HEK293 (cell line): Measurements from ENCODE around the gene PRSS33.

ENCODE experiments used
- CTCF ChIA-PET: fragments of 350-600 bp; formaldehyde crosslinking; extraction: SDS; loops from one replicate; lab custom pipeline; 2021; ENCODE audit warnings: antibody characterized with exemption; lab: Yijun Ruan, JAX
- POLR2A ChIA-PET: fragments of 300-600 bp; formaldehyde crosslinking; extraction: SDS; loops from one replicate; lab custom pipeline; 2020; ENCODE audit warnings: antibody characterized with exemption, inconsistent platforms; lab: Yijun Ruan, JAX
- H3K27ac ChIP-seq: fragments of 200-500 bp; sonication (Bioruptor generic); 2 replicates; pipeline ENCODE4 v1.5.1; 2014; ENCODE audit warnings: low read depth, low read length, control low read depth, inconsistent platforms; ENCODE audit errors: extremely low read depth
- H3K36me3 ChIP-seq, 2 experiments: fragments of 200-500 bp in 1 of 2; sonication (Bioruptor generic) in 1 of 2; 1 replicate in 1 of 2; 2 replicates in 1 of 2; pipeline ENCODE4 v1.5.1; 2014 to 2017; ENCODE audit warnings: inconsistent platforms in 2 of 2, low read length in 2 of 2; ENCODE audit not compliant: control insufficient read depth in 2 of 2, insufficient read depth in 1 of 2
- H3K4me1 ChIP-seq: fragments of 200-500 bp; sonication (Bioruptor generic); 2 replicates; pipeline ENCODE4 v1.5.1; 2014; ENCODE audit warnings: mild to moderate bottlenecking, low read length, inconsistent platforms; ENCODE audit not compliant: control insufficient read depth, insufficient read depth
- H3K4me3 ChIP-seq: 2 replicates; pipeline ENCODE4 v1.5.1; 2011; ENCODE audit warnings: low read depth, mild to moderate bottlenecking, control low read depth, low read length, moderate library complexity
- H3K9me3 ChIP-seq: fragments of 200-500 bp; sonication (Bioruptor generic); 2 replicates; pipeline ENCODE4 v1.5.1; 2014; ENCODE audit warnings: low read depth, low read length, inconsistent platforms; ENCODE audit not compliant: control insufficient read depth, insufficient read depth
- EGR2 ChIP-seq: fragments of 450-650 bp; formaldehyde crosslinking; IDR thresholded peaks from 2 replicates; pipeline ENCODE4 v1.5.1; 2016; ENCODE audit warnings: low read depth, missing biosample characterization, missing genetic modification characterization
- KLF1 ChIP-seq: fragments of 450-650 bp; formaldehyde crosslinking; IDR thresholded peaks from 2 replicates; pipeline ENCODE4 v1.5.1; 2016; ENCODE audit warnings: missing biosample characterization, missing genetic modification characterization
- MEIS1 ChIP-seq: sonication (generic); formaldehyde crosslinking; IDR thresholded peaks from 2 replicates; pipeline ENCODE4 v1.8.1; 2022; ENCODE audit warnings: missing genetic modification reagents, mild to moderate bottlenecking, borderline replicate concordance
- MZF1 ChIP-seq: fragments of 450-650 bp; formaldehyde crosslinking; IDR thresholded peaks from 2 replicates; pipeline ENCODE4 v1.5.1; 2017; ENCODE audit warnings: missing biosample characterization, missing genetic modification characterization, borderline replicate concordance
- PBX3 ChIP-seq: sonication (generic); formaldehyde crosslinking; IDR thresholded peaks from 2 replicates; pipeline ENCODE4 v1.8.1; 2022; ENCODE audit warnings: mild to moderate bottlenecking, moderate library complexity, missing genetic modification reagents
- SALL2 ChIP-seq: fragments of 450-650 bp; formaldehyde crosslinking; IDR thresholded peaks from 2 replicates; pipeline ENCODE4 v1.5.0; 2017; ENCODE audit warnings: missing biosample characterization, mild to moderate bottlenecking, missing genetic modification characterization, borderline replicate concordance
- TRIM28 ChIP-seq: IDR thresholded peaks from 2 replicates; pipeline ENCODE4 v1.6.1; 2011; ENCODE audit warnings: low read length, control low read depth, borderline replicate concordance
- WT1 ChIP-seq: fragments of 450-650 bp; formaldehyde crosslinking; IDR thresholded peaks from 2 replicates; pipeline ENCODE4 v1.5.1; 2016; ENCODE audit warnings: missing biosample characterization, missing genetic modification characterization
- ZBTB1 ChIP-seq: fragments of 450-650 bp; formaldehyde crosslinking; IDR thresholded peaks from 2 replicates; pipeline ENCODE4 v1.5.1; 2016; ENCODE audit warnings: missing biosample characterization, missing genetic modification characterization
- ZFHX2 ChIP-seq: fragments of 450-650 bp; formaldehyde crosslinking; conservative IDR thresholded peaks from 2 replicates; pipeline ENCODE4 v1.5.1; 2016; ENCODE audit warnings: missing biosample characterization, missing genetic modification characterization
- ZNF133 ChIP-seq: fragments of 450-650 bp; formaldehyde crosslinking; IDR thresholded peaks from 2 replicates; pipeline ENCODE4 v1.5.1; 2016; ENCODE audit warnings: missing biosample characterization, missing genetic modification characterization
- ZNF155 ChIP-seq: fragments of 450-650 bp; formaldehyde crosslinking; IDR thresholded peaks from 2 replicates; pipeline ENCODE4 v1.5.1; 2016; ENCODE audit warnings: missing biosample characterization, missing genetic modification characterization
- ZNF239 ChIP-seq: fragments of 450-650 bp; formaldehyde crosslinking; IDR thresholded peaks from 2 replicates; pipeline ENCODE4 v1.5.1; 2016; ENCODE audit warnings: missing biosample characterization, missing genetic modification characterization
- ZNF324 ChIP-seq: fragments of 450-650 bp; formaldehyde crosslinking; IDR thresholded peaks from 2 replicates; pipeline ENCODE4 v1.5.1; 2016; ENCODE audit warnings: missing biosample characterization, missing genetic modification characterization
- ZNF335 ChIP-seq: fragments of 450-650 bp; formaldehyde crosslinking; conservative IDR thresholded peaks from 2 replicates; pipeline ENCODE4 v1.5.1; 2016; ENCODE audit warnings: missing biosample characterization, missing genetic modification characterization
- ZNF366 ChIP-seq: fragments of 450-650 bp; formaldehyde crosslinking; conservative IDR thresholded peaks from 2 replicates; pipeline ENCODE4 v1.5.1; 2016; ENCODE audit warnings: missing biosample characterization, missing genetic modification characterization
- ZNF473 ChIP-seq: fragments of 450-650 bp; formaldehyde crosslinking; IDR thresholded peaks from 2 replicates; pipeline ENCODE4 v1.5.1; 2017; ENCODE audit warnings: missing biosample characterization, missing genetic modification characterization
- ZNF48 ChIP-seq: fragments of 450-650 bp; formaldehyde crosslinking; IDR thresholded peaks from 2 replicates; pipeline ENCODE4 v1.5.1; 2016; ENCODE audit warnings: missing biosample characterization, missing genetic modification characterization
- ZNF514 ChIP-seq: fragments of 450-650 bp; formaldehyde crosslinking; IDR thresholded peaks from 2 replicates; pipeline ENCODE4 v1.5.1; 2016; ENCODE audit warnings: missing biosample characterization, missing genetic modification characterization
- ZNF645 ChIP-seq: fragments of 450-650 bp; formaldehyde crosslinking; IDR thresholded peaks from 2 replicates; pipeline ENCODE4; 2016; ENCODE audit warnings: missing biosample characterization, missing genetic modification characterization
- ZNF654 ChIP-seq: fragments of 450-650 bp; formaldehyde crosslinking; IDR thresholded peaks from 2 replicates; pipeline ENCODE4 v1.5.1; 2016; ENCODE audit warnings: low read depth, missing biosample characterization, missing genetic modification characterization
- ZNF768 ChIP-seq: fragments of 450-650 bp; formaldehyde crosslinking; IDR thresholded peaks from 2 replicates; pipeline ENCODE4 v1.5.1; 2018; ENCODE audit warnings: missing biosample characterization, mild to moderate bottlenecking, missing genetic modification characterization
- ZNF830 ChIP-seq: fragments of 450-650 bp; IDR thresholded peaks from 2 replicates; pipeline ENCODE4 v1.5.0; 2018; ENCODE audit warnings: missing biosample characterization, missing genetic modification characterization, low read depth, mild to moderate bottlenecking, moderate library complexity
- ZNF843 ChIP-seq: fragments of 450-650 bp; formaldehyde crosslinking; IDR thresholded peaks from 2 replicates; pipeline ENCODE4 v1.5.1; 2016; ENCODE audit warnings: missing biosample characterization, missing genetic modification characterization
- TF ChIP-seq, protein P1 (sequence below): fragments of 450-650 bp; formaldehyde crosslinking; IDR thresholded peaks from 2 replicates; pipeline ENCODE4 v1.5.1; 2016; ENCODE audit warnings: missing biosample characterization, missing genetic modification characterization
- TF ChIP-seq, protein P2 (sequence below): fragments of 450-650 bp; formaldehyde crosslinking; IDR thresholded peaks from 2 replicates; pipeline ENCODE4 v1.5.1; 2017; ENCODE audit warnings: missing biosample characterization, missing genetic modification characterization
- TF ChIP-seq, protein P3 (sequence below): fragments of 450-650 bp; formaldehyde crosslinking; IDR thresholded peaks from 2 replicates; pipeline ENCODE4 v1.5.1; 2016; ENCODE audit warnings: missing biosample characterization, missing genetic modification characterization

The PRSS33 gene

GRCh38 chr16:2814551-2815298 lies 27.4 kb upstream of the PRSS33 start:
- no peak for TF ChIP-seq ZNF843 (tag by site-specific recombination)
- no peak for TF ChIP-seq TRIM28
- no peak for TF ChIP-seq PBX3
- TF ChIP-seq ZNF133 (tag by site-specific recombination): no peak
- TF ChIP-seq, protein P1, sequence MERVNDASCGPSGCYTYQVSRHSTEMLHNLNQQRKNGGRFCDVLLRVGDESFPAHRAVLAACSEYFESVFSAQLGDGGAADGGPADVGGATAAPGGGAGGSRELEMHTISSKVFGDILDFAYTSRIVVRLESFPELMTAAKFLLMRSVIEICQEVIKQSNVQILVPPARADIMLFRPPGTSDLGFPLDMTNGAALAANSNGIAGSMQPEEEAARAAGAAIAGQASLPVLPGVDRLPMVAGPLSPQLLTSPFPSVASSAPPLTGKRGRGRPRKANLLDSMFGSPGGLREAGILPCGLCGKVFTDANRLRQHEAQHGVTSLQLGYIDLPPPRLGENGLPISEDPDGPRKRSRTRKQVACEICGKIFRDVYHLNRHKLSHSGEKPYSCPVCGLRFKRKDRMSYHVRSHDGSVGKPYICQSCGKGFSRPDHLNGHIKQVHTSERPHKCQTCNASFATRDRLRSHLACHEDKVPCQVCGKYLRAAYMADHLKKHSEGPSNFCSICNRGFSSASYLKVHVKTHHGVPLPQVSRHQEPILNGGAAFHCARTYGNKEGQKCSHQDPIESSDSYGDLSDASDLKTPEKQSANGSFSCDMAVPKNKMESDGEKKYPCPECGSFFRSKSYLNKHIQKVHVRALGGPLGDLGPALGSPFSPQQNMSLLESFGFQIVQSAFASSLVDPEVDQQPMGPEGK (tag by site-specific recombination): no peak
- no peak for TF ChIP-seq ZNF48 (tag by site-specific recombination)
- TF ChIP-seq ZNF239: no peak
- TF ChIP-seq ZNF155 (tag by site-specific recombination): no peak
- TF ChIP-seq ZNF473 (tag by site-specific recombination): no peak
- TF ChIP-seq ZNF324 (tag by site-specific recombination): no peak
- no peak for TF ChIP-seq MZF1
- TF ChIP-seq ZNF366 (tag by site-specific recombination): no peak
- no peak for TF ChIP-seq ZNF768 (tag by site-specific recombination)
- no peak for TF ChIP-seq SALL2
- no peak for TF ChIP-seq ZNF514
- TF ChIP-seq ZNF645 (tag by site-specific recombination): no peak
- no peak for TF ChIP-seq ZNF335 (tag by site-specific recombination)
- TF ChIP-seq ZBTB1 (tag by site-specific recombination): no peak
- TF ChIP-seq ZNF830 (tag by site-specific recombination): no peak
- no peak for TF ChIP-seq MEIS1 (CRISPR knock-in tag)
- H3K4me1 ChIP-seq: no peaks in the 10 kb centered on the region
- CTCF ChIA-PET: interaction anchor here (0.7 to 1.0 kb wide), 2 partner anchors 24 to 46 kb away, joined by 3 to 4 read pairs; no protein-coding TSS in a partner anchor
- H3K36me3 ChIP-seq: no peaks in the 10 kb centered on the region
- H3K4me3 ChIP-seq: no peak overlapping the region
- POLR2A ChIA-PET: no interaction called here
- H3K9me3 ChIP-seq: no peaks in the 10 kb centered on the region
- no peak overlapping the region for H3K27ac ChIP-seq

- no peaks in the 10 kb centered on the region for H3K9me3 ChIP-seq
- ChIA-PET POLR2A (interaction anchor here (1.0 kb wide), 1 partner anchor 55 kb away, joined by 4 read pairs; no protein-coding TSS in a partner anchor), CTCF (interaction anchor here (0.7 kb wide), 1 partner anchor 47 kb away, joined by 3 read pairs; no protein-coding TSS in a partner anchor)
- H3K4me1 ChIP-seq: no peaks in the 10 kb centered on the region
- no peak overlapping the region for H3K4me3 ChIP-seq
- no peak overlapping the region for H3K27ac ChIP-seq
- no peaks in the 10 kb centered on the region for H3K36me3 ChIP-seq
- TF ChIP-seq ZFHX2: peak; percentile 81
- peak; percentile 84 for TF ChIP-seq EGR2
- TF ChIP-seq, protein P2, sequence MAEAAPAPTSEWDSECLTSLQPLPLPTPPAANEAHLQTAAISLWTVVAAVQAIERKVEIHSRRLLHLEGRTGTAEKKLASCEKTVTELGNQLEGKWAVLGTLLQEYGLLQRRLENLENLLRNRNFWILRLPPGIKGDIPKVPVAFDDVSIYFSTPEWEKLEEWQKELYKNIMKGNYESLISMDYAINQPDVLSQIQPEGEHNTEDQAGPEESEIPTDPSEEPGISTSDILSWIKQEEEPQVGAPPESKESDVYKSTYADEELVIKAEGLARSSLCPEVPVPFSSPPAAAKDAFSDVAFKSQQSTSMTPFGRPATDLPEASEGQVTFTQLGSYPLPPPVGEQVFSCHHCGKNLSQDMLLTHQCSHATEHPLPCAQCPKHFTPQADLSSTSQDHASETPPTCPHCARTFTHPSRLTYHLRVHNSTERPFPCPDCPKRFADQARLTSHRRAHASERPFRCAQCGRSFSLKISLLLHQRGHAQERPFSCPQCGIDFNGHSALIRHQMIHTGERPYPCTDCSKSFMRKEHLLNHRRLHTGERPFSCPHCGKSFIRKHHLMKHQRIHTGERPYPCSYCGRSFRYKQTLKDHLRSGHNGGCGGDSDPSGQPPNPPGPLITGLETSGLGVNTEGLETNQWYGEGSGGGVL: no peak
- TF ChIP-seq ZNF654: no peak
- no peak for TF ChIP-seq WT1 (tag by site-specific recombination)
- TF ChIP-seq, protein P3, sequence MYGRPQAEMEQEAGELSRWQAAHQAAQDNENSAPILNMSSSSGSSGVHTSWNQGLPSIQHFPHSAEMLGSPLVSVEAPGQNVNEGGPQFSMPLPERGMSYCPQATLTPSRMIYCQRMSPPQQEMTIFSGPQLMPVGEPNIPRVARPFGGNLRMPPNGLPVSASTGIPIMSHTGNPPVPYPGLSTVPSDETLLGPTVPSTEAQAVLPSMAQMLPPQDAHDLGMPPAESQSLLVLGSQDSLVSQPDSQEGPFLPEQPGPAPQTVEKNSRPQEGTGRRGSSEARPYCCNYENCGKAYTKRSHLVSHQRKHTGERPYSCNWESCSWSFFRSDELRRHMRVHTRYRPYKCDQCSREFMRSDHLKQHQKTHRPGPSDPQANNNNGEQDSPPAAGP (tag by site-specific recombination): 0 out of 2 replicates have a peak, but pooled peaks have one; percentile 32
- TF ChIP-seq, protein P1 (tag by site-specific recombination): no peak
- peak; percentile 73 for TF ChIP-seq KLF1 (tag by site-specific recombination)
These were observed 26.4 kb upstream of the PRSS33 start for GRCh38 chr16:2813771-2814221.
